MCF 10A (cell line): Measurements from ENCODE around the gene PCCB. TPM values are rescaled to one million over a fixed set of nuclear protein-coding genes. Genes with fewer than 3 reads are reported as not detected.

ENCODE experiments used
- Bru-seq: library from RNA; stranded (reverse); fragments of 400-500 nt; gene quantifications from one replicate; lab custom pipeline; 2021; lab: Mats Ljungman, UMichigan
- BruChase-seq, 2 experiments: library from RNA; stranded (reverse); fragments of 400-500 nt; gene quantifications; one replicate each; lab custom pipeline; 2021; lab: Mats Ljungman, UMichigan
- BruUV-seq: library from RNA; stranded (reverse); fragments of 400-500 nt; replicated peaks from 2 replicates; lab custom pipeline; 2021; lab: Mats Ljungman, UMichigan
- CTCF ChIA-PET: fragments of 300-600 bp; sonication (Branson Sonifier 250); formaldehyde crosslinking; extraction: SDS; loops from one replicate; lab custom pipeline; 2021; ENCODE audit warnings: antibody characterized with exemption, inconsistent platforms; lab: Yijun Ruan, JAX
- POLR2A ChIA-PET: fragments of 300-600, 350-650 bp; sonication (Branson Sonifier 250); formaldehyde crosslinking; extraction: SDS; loops from one replicate; lab custom pipeline; 2020; ENCODE audit warnings: antibody characterized with exemption, inconsistent platforms; lab: Yijun Ruan, JAX
- DNase-seq: peaks from one replicate; pipeline ENCODE4 v3.0.0-alpha.2; 2018; ENCODE audit not compliant: unreplicated experiment
- H3K27ac Mint-ChIP-seq: one replicate; pipeline ENCODE4 v1.8.0; 2022; ENCODE audit warnings: mild to moderate bottlenecking, low read depth, mixed read lengths; ENCODE audit not compliant: unreplicated experiment
- H3K27me3 Mint-ChIP-seq: one replicate; pipeline ENCODE4 v1.8.0; 2022; ENCODE audit warnings: mixed read lengths; ENCODE audit not compliant: insufficient read depth, unreplicated experiment
- H3K36me3 Mint-ChIP-seq: one replicate; pipeline ENCODE4 v1.8.0; 2022; ENCODE audit warnings: mild to moderate bottlenecking, moderate library complexity, mixed read lengths; ENCODE audit not compliant: insufficient read depth, unreplicated experiment
- H3K4me1 Mint-ChIP-seq: one replicate; pipeline ENCODE4 v1.8.0; 2022; ENCODE audit warnings: mixed read lengths; ENCODE audit not compliant: insufficient read depth, unreplicated experiment
- H3K4me3 Mint-ChIP-seq: one replicate; pipeline ENCODE4 v1.8.0; 2022; ENCODE audit warnings: mild to moderate bottlenecking, moderate library complexity, mixed read lengths; ENCODE audit not compliant: unreplicated experiment
- H3K9me3 Mint-ChIP-seq: one replicate; pipeline ENCODE4 v1.8.0; 2022; ENCODE audit warnings: mixed read lengths; ENCODE audit not compliant: unreplicated experiment
- CTCF ChIP-seq: fragments of 200-600 bp; IDR thresholded peaks from one replicate; pipeline ENCODE4 v1.8.0; 2022; ENCODE audit warnings: antibody characterized with exemption, mild to moderate bottlenecking; ENCODE audit not compliant: unreplicated experiment
- intact Hi-C: fragments of 100-400 bp; cut with micrococcal nuclease; formaldehyde crosslinking; loops from 2 replicates; pipeline ENCODE4 v1.14.1; 2022
- long read RNA-seq: library from polyadenylated mRNA; stranded (forward); transcript quantifications from one replicate; pipeline ENCODE4 v2.0.0, GENCODE V29; 2022
- total RNA-seq: library from RNA; stranded (reverse); gene quantifications from 2 replicates; pipeline ENCODE4 v1.2.3, GENCODE V29; 2022

Gene PCCB
- total RNA-seq (51.7 and 54.0 TPM in 2 replicates), Bru-seq, nascent RNA (percentile 63 among the genes with signal in this experiment), BruChase-seq, experiment 1, labeled RNA remaining after a 6-hour chase (percentile 55 among the genes with signal in this experiment), BruChase-seq, experiment 2, labeled RNA remaining after a 2-hour chase (percentile 52 among the genes with signal in this experiment)
- long read RNA-seq, full-length matches to known transcripts: 238 of 505 reads
- long read RNA-seq, partial matches to known transcripts: 243 of 505 reads
- long read RNA-seq, other reads (novel, unspliced or antisense): 24 of 505 reads

- Mint-ChIP-seq H3K27me3 (no peaks in the 10 kb centered on the region), H3K4me1 (peaks cover 17% of the 10 kb centered on the region), H3K27ac (peak within 1 kb of the TSS; percentile 67), H3K9me3 (no peaks in the 10 kb centered on the region), H3K4me3 (peak within 1 kb of the TSS; percentile 81), H3K36me3 (peaks cover 4% of the 10 kb centered on the region)
- BruUV-seq: no TSS peak
- peak; percentile 94 for DNase-seq
- TF ChIP-seq CTCF: peak; percentile 65
- ChIA-PET CTCF (interaction anchor here (0.6 to 3.1 kb wide), 19 partner anchors 13 to 714 kb away, joined by 3 to 18 read pairs (median 3); partner anchors contain the start of gene STAG1), POLR2A (interaction anchor here (0.6 to 4.4 kb wide), 9 partner anchors 10 to 581 kb away, joined by 3 to 43 read pairs (median 3); partner anchors contain the start of genes MSL2 and STAG1)
- intact Hi-C loops: loop anchor here (1.0 to 5.0 kb wide), 5 partner anchors 54 to 502 kb away; partner anchors contain the start of genes MSL2 and STAG1
Measured at GRCh38 chr3:136250059-136250902, at the start of gene PCCB. PCCB (plus strand) TSS chr3:136250340; CDS start chr3:136250376, 36 bp downstream.

- Mint-ChIP-seq H3K4me3 (no peak overlapping the region), H3K27me3 (peaks cover 40% of the 10 kb centered on the region), H3K36me3 (no peaks in the 10 kb centered on the region), H3K27ac (no peak overlapping the region), H3K9me3 (no peaks in the 10 kb centered on the region), H3K4me1 (no peaks in the 10 kb centered on the region)
- intact Hi-C loops: no loop called here
- POLR2A ChIA-PET: interaction anchor here (1.6 kb wide), 1 partner anchor 10 kb away, joined by 7 read pairs; no protein-coding TSS in a partner anchor
- no peak for DNase-seq
- no peak for TF ChIP-seq CTCF
- CTCF ChIA-PET: no interaction called here
- no TSS peak for BruUV-seq
Measured at GRCh38 chr3:136207489-136208115, 42.5 kb upstream of the PCCB start.

- DNase-seq: no peak
- H3K27ac Mint-ChIP-seq: no peak overlapping the region
- peaks cover 40% of the 10 kb centered on the region for H3K27me3 Mint-ChIP-seq
- intact Hi-C loops: no loop called here
- no peaks in the 10 kb centered on the region for H3K4me1 Mint-ChIP-seq
- no TSS peak for BruUV-seq
- ChIA-PET POLR2A (interaction anchor here (1.6 kb wide), 1 partner anchor 13 kb away, joined by 5 read pairs; the partner anchor contains the start of gene MSL2), CTCF (no interaction called here)
- no peaks in the 10 kb centered on the region for H3K36me3 Mint-ChIP-seq
- H3K9me3 Mint-ChIP-seq: no peaks in the 10 kb centered on the region
- H3K4me3 Mint-ChIP-seq: no peak overlapping the region
- TF ChIP-seq CTCF: no peak
Measured at GRCh38 chr3:136209921-136210320, 40.2 kb upstream of the PCCB start.
